Tibial nerve (tissue), 4 donors: Measurements from ENCODE around the gene ZNRF3.

Experiments
- EP300 ChIP-seq, 2 donors: sonication (generic); formaldehyde crosslinking; IDR thresholded peaks; one replicate each; pipeline ENCODE4 v1.6.1; 2017; ENCODE audit warnings: antibody characterized with exemption in 2 of 2, mild to moderate bottlenecking in 1 of 2
- POLR2A ChIP-seq, 2 donors: fragments of 450-650 bp; IDR thresholded peaks; one replicate each; pipeline ENCODE4 v1.6.1; 2017; ENCODE audit warnings: antibody characterized with exemption in 2 of 2, mild to moderate bottlenecking in 2 of 2, moderate library complexity in 2 of 2
- TF ChIP-seq, protein P1 (sequence below), 5 experiments: fragments of 200-600 bp in 3 of 5; fragments of 450-650 bp in 2 of 5; sonication (generic) in 3 of 5; IDR thresholded peaks; one replicate each; pipeline ENCODE4 v1.5.1; 2016 to 2019; ENCODE audit warnings: antibody characterized with exemption in 5 of 5, mild to moderate bottlenecking in 3 of 5, moderate library complexity in 2 of 5

DNA sequence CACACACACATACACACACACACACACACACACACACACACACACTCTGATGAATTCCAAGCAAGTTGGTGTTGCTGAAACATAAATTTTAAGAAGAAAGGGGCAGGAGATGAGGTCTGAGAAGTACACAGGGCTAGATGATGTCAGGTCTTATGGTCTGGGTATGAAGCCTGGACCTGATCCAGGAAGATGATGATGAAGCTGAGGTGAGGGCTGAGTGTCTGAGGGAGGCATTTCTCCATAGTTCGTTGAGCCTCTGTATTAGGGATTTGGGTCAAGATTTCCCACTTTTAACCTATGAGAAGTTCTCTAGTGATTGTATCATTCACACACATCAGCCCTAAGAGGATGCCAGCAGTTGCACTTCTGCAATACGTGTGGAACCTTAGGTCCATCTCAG is 222.1 kb downstream of the ZNRF3 start:
- TF ChIP-seq, protein P1, sequence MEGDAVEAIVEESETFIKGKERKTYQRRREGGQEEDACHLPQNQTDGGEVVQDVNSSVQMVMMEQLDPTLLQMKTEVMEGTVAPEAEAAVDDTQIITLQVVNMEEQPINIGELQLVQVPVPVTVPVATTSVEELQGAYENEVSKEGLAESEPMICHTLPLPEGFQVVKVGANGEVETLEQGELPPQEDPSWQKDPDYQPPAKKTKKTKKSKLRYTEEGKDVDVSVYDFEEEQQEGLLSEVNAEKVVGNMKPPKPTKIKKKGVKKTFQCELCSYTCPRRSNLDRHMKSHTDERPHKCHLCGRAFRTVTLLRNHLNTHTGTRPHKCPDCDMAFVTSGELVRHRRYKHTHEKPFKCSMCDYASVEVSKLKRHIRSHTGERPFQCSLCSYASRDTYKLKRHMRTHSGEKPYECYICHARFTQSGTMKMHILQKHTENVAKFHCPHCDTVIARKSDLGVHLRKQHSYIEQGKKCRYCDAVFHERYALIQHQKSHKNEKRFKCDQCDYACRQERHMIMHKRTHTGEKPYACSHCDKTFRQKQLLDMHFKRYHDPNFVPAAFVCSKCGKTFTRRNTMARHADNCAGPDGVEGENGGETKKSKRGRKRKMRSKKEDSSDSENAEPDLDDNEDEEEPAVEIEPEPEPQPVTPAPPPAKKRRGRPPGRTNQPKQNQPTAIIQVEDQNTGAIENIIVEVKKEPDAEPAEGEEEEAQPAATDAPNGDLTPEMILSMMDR (IDR thresholded peaks at IDR 0.05) = no peak
- TF ChIP-seq POLR2A (IDR thresholded peaks at IDR 0.05) (no peak), EP300 (IDR thresholded peaks at IDR 0.05) (no peak)
